Measurements from ENCODE around the gene RSRC1. TPM values are rescaled to one million over a fixed set of nuclear protein-coding genes. Genes with fewer than 3 reads are reported as not detected.
A peak's percentile ranks its signal among the peaks of the same experiment; 100 is the strongest.

Gene RSRC1
- total RNA-seq, 1 experiment from 2014 or later = 48.3 TPM

GRCh38 chr3:158127250-158128219 lies 17.6 kb downstream of the RSRC1 start:
- DNase-seq (ENCODE audit: low read depth) = peak; percentile 58

GRCh38 chr3:158128755-158129154 lies 18.9 kb downstream of the RSRC1 start:
- DNase-seq (ENCODE audit: low read depth) = no peak

DNA sequence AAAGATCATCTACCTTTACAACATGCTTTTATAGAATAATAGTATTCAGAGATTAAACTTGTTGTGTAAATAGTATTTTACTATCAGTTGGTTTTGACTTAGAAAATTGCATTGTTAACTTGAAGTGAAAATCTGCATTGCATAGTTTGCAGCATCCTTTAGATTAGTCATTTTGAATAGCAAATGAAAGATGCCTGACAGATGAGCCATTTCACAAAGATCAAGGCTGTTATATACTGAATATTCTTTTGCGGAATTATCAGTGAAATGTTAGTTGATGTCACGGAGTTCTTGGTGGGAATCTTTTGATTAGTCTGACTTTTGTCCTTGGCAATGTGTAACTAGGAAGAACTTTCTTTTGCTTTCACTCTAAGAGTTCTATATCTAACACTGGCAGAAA lies 24.5 kb downstream of the RSRC1 start:
- no peak for DNase-seq (ENCODE audit: low read depth)

GRCh38 chr3:158140396-158140795 lies 30.5 kb downstream of the RSRC1 start:
- DNase-seq (ENCODE audit: low read depth) = no peak

DNA sequence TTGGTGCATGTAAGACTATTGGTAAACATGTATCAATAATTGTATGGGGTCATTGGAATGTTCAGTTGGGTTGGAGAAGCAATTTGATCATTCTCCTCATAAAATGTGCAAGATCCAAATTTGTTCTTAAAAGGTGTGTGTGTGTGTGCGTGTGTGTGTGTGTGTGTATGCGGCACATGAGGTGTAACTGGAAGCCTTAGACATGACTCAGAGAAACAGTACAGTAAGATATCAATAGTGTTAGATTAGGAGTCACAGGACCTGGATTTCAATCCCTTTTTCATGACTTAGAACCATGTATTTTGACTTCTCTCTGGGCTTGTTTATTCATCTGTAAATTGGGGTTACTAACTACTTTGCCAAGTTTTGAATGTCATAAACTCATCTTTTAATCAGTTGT lies 38.3 kb downstream of the RSRC1 start:
- DNase-seq (ENCODE audit: low read depth) = no peak

DNA sequence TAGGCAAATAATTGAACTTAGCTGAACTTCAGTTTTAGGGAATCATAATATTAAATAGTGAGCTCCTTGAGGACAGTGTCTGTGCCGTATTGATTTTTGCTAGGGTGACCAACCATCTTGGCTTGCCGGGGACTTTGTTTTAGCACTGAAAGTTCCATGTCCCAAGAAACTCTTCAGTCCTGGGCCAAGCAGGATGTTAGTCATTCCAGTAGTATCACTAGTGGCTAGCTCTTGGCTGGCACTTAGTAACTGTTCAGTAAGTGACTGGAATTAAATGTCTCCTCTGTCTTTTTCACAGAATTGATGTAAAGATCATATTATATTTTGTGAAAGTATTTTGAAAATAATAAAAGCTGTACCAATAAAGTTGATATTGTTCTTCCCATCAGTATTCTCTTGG lies 42.3 kb downstream of the RSRC1 start:
- peak; percentile 63 for DNase-seq (ENCODE audit: low read depth)

DNA sequence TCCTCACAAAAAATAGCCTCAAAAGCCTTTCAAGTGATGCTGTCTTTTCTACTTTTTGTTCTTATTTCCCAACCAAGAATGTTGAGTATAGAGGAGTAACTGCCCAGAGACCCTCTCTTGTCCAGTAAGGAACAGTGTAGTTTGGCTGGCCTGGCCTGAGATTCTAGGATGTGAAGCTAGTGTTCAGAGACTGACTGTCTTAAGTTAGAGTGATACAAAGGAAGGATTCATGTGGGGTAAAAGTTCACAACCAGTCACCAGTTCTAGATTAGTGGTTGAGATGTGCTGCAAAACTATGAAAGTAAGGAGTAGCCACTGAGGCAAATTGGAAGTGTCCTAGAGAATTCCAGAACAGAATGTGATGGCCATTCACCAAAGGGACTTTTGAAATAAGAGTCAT lies 49.1 kb downstream of the RSRC1 start:
- no peak for DNase-seq (ENCODE audit: low read depth)

DNA sequence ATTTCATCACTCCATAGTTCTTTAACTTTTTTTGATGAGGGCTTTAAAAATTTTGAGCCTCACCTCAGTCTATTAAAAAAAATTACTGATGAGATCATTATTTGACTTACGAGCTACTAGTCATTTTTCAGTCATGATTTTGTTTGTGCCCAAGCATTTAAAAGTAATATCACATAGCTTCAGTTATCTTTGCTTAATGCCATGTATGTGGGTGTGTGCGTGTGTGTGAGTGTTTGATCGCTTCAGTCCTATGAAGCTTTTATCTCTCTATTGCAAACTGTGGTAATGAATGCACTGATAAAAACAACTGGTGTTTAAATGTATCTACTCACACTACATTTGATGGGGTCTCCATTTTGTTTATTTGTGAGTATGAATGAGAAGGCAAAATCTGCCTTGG lies 49.8 kb downstream of the RSRC1 start:
- no peak for DNase-seq (ENCODE audit: low read depth)

GRCh38 chr3:158160958-158161357 lies 51.1 kb downstream of the RSRC1 start:
- peak; percentile 77 for DNase-seq (ENCODE audit: low read depth)

DNA sequence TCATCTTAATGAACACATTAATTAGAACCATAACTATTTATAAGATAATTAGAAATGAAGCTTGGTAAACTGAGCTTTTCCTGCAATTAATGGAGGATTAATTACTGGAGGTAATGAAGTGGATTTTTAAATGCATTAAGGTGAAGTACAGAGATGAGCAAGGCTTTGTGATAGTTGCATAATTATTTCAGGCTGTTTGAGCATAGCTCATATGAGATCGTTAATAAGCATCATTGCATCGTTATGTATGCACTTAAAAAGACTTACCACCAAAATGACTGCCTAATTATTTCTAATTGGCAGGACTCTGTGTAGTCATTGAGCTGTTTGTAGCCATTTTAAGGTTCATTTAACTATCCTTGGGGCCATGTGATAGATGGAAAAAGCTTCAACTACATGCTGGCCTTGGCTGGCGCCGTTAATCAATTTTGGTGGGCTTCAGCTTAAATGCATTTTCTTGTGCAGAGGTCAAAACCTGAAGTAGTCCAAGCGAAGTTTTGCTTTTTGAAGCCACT lies 55.3 kb downstream of the RSRC1 start:
- no peak for DNase-seq (ENCODE audit: low read depth)

DNA sequence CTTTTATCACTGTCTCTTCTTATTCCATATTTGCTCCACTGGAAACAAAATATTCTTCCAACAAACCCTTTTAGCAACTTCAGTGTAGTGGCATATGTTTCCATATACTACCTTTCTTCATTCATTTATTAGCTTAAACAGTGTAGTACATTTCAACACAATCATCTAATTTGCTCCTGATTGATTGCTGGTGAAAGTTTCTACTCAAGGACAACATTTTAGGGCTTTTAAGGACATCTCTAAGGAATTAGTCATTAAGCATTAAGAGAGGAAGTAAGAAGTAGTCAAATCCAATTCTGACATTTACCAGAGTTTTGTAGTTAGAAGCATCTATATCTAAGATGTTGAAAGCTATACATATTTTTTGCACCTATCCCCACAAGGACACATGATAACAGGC lies 55.8 kb downstream of the RSRC1 start:
- no peak for DNase-seq (ENCODE audit: low read depth)

DNA sequence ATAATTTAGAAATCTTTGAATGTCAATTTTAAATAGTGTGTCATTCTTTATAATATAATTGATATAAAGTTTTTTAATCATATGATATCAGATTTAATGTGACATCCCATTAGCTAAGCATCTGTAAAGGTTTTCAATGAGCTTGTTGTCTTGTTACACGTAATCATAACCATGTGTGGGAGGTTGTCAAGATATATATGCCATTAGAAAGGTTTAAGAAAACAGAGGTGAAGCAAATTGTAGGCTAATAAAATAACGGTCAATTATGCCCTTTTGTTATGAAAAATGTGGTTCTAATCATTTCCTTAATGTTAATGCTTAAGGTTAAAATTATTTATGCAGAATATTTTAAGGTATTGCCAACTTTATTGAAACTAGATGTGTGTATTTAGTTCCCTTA lies 56.3 kb downstream of the RSRC1 start:
- no peak for DNase-seq (ENCODE audit: low read depth)

DNA sequence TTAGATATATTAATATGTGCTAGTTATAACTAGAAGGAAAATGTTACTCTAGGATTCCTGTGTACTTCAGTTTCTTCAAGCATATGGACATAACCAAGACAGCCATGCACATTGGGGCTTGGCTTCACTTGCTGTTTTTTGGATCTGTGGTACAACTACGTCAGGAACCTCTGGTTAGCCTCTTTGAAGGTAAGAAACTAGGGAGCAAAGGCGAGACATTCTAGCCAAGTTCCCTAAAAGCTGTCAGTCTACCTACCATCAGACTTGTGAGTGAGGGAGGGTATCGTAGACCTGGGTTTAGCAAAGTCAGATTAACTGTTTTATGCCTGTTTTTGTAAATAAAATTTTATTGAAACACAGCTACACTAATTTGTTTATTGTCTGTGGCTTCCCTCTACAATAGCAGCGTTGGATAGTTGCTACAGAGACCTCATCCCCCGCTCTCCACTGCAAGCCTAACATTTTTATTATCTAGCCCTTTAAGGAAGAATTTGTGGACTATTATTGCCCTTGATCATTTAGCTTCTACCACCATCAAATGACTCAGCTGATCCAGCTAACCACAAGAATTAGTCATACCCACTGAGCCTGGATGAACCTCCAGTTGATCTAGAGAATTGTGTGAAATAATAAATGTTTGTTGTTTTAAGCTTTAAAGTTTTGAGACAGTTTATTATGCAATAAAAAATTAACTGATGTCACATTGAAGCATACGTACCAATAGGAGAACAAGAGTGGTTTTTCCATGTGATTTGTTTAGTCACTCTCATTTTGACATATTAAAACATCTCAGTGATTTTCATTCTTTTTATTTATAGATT lies 58.1 kb downstream of the RSRC1 start:
- peak; percentile 97 for DNase-seq (ENCODE audit: low read depth)

- DNase-seq (ENCODE audit: low read depth) = no peak
These were observed 59.2 kb downstream of the RSRC1 start for GRCh38 chr3:158169091-158169491.

GRCh38 chr3:158181096-158181495 lies 71.2 kb downstream of the RSRC1 start:
- no peak for DNase-seq (ENCODE audit: low read depth)

DNA sequence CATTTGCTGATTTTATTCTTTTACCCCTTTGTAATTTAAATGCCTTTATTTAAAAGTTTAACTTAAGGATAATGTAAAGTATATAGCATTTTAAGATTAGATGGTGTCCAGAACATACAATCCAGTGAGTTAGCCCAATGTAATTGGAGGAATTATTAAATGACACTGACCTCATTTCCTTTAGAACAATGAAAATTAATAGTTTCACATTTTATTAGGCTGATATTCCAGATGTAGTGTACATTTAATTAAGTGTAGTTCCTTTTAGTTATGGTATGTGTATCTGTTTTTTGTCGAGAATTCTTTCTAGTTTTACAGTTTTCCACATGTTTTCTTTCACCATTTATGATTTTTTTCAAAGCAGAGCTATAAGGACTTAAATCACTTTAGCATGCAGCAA lies 75.8 kb downstream of the RSRC1 start:
- DNase-seq (ENCODE audit: low read depth) = no peak

GRCh38 chr3:158200955-158201354 lies 91.1 kb downstream of the RSRC1 start:
- no peak for DNase-seq (ENCODE audit: low read depth)

- no peak for DNase-seq (ENCODE audit: low read depth)
These were observed 95.4 kb downstream of the RSRC1 start for GRCh38 chr3:158205324-158205723.

DNA sequence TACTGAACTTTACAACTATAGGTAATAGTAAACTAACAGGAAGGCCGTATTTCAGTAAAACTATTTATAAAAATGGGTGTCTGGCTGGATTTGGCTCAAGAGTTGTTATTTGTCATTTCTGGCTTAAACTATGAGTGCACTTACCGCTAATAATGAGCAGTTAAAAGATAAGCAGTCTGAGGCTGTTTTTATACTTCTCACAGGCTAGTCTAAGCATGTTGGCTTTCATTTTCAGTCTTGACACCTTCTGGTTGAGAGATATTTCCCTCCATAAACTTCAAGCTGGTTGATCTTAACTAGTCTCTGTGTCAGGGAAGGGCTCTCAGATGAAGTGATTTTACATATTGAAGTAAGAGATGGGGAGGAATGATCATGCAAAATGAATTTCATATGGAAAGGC lies 96.1 kb downstream of the RSRC1 start:
- no peak for DNase-seq (ENCODE audit: low read depth)

DNA sequence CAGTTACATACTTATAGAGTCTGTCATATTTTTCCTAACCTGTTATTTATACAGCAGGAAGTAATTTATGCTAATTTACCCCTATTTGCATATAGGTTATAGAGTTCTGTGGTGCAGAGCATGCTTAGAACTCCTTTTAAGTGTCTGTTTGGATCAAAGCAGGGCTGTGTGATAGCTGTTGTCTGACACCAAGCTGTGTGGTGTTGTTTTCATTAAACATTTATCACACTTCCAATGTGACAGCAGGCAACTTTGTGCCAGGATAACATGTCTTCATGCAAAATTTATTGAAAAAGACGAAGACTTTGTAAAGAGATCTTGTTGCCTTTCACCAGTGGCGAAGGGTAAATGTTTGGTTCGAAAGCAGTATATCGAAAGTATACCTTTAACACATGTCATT lies 100.2 kb downstream of the RSRC1 start:
- DNase-seq (ENCODE audit: low read depth) = no peak

- DNase-seq (ENCODE audit: low read depth) = no peak
These were observed 103.6 kb downstream of the RSRC1 start for GRCh38 chr3:158213461-158213860.

- no peak for DNase-seq (ENCODE audit: low read depth)
These were observed 108.1 kb downstream of the RSRC1 start for GRCh38 chr3:158217992-158218391.

Measured in HT1080 (cell line).